WTC11 (cell line): ENCODE data around the gene MITD1. TPM values are rescaled to one million over a fixed set of nuclear protein-coding genes. Genes with fewer than 3 reads are reported as not detected.

Experiments
- ATAC-seq: fragments of 200-7000 bp; cut with Tn5 transposase; 2 replicates; pipeline ENCODE4 v1.10.0; 2021; ENCODE audit warnings: mild to moderate bottlenecking, moderate library complexity
- CTCF ChIA-PET: fragments of 300-600 bp; sonication (Branson Sonifier 250); formaldehyde crosslinking; loops from one replicate; lab custom pipeline; 2021; ENCODE audit warnings: antibody characterized with exemption; lab: Charles Lee
- POLR2A ChIA-PET: fragments of 350-600 bp; sonication (Branson Sonifier 250); formaldehyde crosslinking; loops from one replicate; lab custom pipeline; 2021; ENCODE audit warnings: antibody characterized with exemption; lab: Charles Lee
- DNase-seq: peaks from one replicate; pipeline ENCODE4 v3.0.0; 2021; ENCODE audit warnings: low spot score
- H3K27ac Mint-ChIP-seq: 2 replicates; pipeline ENCODE4 v1.8.0; 2021; ENCODE audit warnings: mixed read lengths
- H3K27me3 Mint-ChIP-seq: 2 replicates; pipeline ENCODE4 v1.8.0; 2021; ENCODE audit warnings: low read depth, mild to moderate bottlenecking, moderate library complexity, mixed read lengths
- H3K36me3 Mint-ChIP-seq: 2 replicates; pipeline ENCODE4 v1.8.0; 2021; ENCODE audit warnings: mixed read lengths
- H3K4me1 Mint-ChIP-seq: 2 replicates; pipeline ENCODE4 v1.8.0; 2022; ENCODE audit warnings: mixed read lengths
- H3K4me3 Mint-ChIP-seq: 2 replicates; pipeline ENCODE4 v1.8.0; 2021; ENCODE audit warnings: mild to moderate bottlenecking, moderate library complexity, mixed read lengths
- H3K9me3 Mint-ChIP-seq: 2 replicates; pipeline ENCODE4 v1.8.0; 2021; ENCODE audit warnings: mixed read lengths
- CREM ChIP-seq: sonication (generic); formaldehyde crosslinking; IDR thresholded peaks from 2 replicates; pipeline ENCODE4 v1.8.1; 2022; ENCODE audit warnings: mild to moderate bottlenecking, missing genetic modification reagents, moderate library complexity
- FOXK1 ChIP-seq: sonication (generic); formaldehyde crosslinking; IDR thresholded peaks from 2 replicates; pipeline ENCODE4 v1.8.0; 2022; ENCODE audit warnings: mild to moderate bottlenecking, moderate library complexity, missing genetic modification reagents
- HMGA2 ChIP-seq: fragments of 250-450 bp; sonication (Bioruptor Pico); IDR thresholded peaks from 2 replicates; pipeline ENCODE4 v1.4.0; 2021; ENCODE audit warnings: mild to moderate bottlenecking, moderate library complexity
- KAT7 ChIP-seq: sonication (generic); formaldehyde crosslinking; IDR thresholded peaks from 2 replicates; pipeline ENCODE4 v1.8.1; 2023; ENCODE audit warnings: missing genetic modification reagents, mild to moderate bottlenecking, borderline replicate concordance
- MXD4 ChIP-seq: fragments of 250-450 bp; sonication (Bioruptor Pico); IDR thresholded peaks from 2 replicates; pipeline ENCODE4 v1.8.0; 2021; ENCODE audit warnings: mild to moderate bottlenecking, moderate library complexity, borderline replicate concordance
- NFYB ChIP-seq: sonication (generic); formaldehyde crosslinking; conservative IDR thresholded peaks from 2 replicates; pipeline ENCODE4 v1.8.0; 2022; ENCODE audit warnings: low read depth, missing genetic modification reagents
- RORB ChIP-seq: fragments of 250-450 bp; sonication (Bioruptor Pico); IDR thresholded peaks from 2 replicates; pipeline ENCODE4 v1.9.0; 2021; ENCODE audit warnings: mild to moderate bottlenecking
- SMAD4 ChIP-seq: sonication (generic); formaldehyde crosslinking; IDR thresholded peaks from 2 replicates; pipeline ENCODE4 v1.8.0; 2022; ENCODE audit warnings: mild to moderate bottlenecking, missing genetic modification reagents
- ZNF121 ChIP-seq: sonication (generic); formaldehyde crosslinking; IDR thresholded peaks from 2 replicates; pipeline ENCODE4 v1.8.0; 2023; ENCODE audit warnings: missing genetic modification reagents
- ZNF423 ChIP-seq: fragments of 250-450 bp; sonication (Bioruptor Pico); IDR thresholded peaks from 2 replicates; pipeline ENCODE4 v2.1.2; 2022; ENCODE audit warnings: mild to moderate bottlenecking, moderate library complexity
- total RNA-seq: library from RNA; stranded (reverse); gene quantifications from 3 replicates; pipeline ENCODE4 v1.2.3, GENCODE V29; 2021
- TF ChIP-seq, protein P1 (sequence below): sonication (generic); formaldehyde crosslinking; IDR thresholded peaks from 2 replicates; pipeline ENCODE4 v1.8.0; 2022; ENCODE audit warnings: mild to moderate bottlenecking, missing genetic modification reagents
- TF ChIP-seq, protein P2 (sequence below): sonication (generic); formaldehyde crosslinking; IDR thresholded peaks from 2 replicates; pipeline ENCODE4 v1.8.1; 2022; ENCODE audit warnings: missing genetic modification reagents, borderline replicate concordance
- TF ChIP-seq, protein P3 (sequence below): sonication (generic); formaldehyde crosslinking; IDR thresholded peaks from 2 replicates; pipeline ENCODE4 v1.8.1; 2022; ENCODE audit warnings: low read depth, missing genetic modification reagents, borderline replicate concordance
- TF ChIP-seq, protein P4 (sequence below): sonication (generic); formaldehyde crosslinking; IDR thresholded peaks from 2 replicates; pipeline ENCODE4 v1.8.0; 2023; ENCODE audit warnings: missing genetic modification reagents
- TF ChIP-seq, protein P5 (sequence below): sonication (generic); formaldehyde crosslinking; IDR thresholded peaks from 2 replicates; pipeline ENCODE4 v1.8.0; 2023; ENCODE audit warnings: missing genetic modification reagents, mild to moderate bottlenecking, borderline replicate concordance

The MITD1 gene
- total RNA-seq, 1 experiment from 2014 or later = 33.1 TPM

DNA sequence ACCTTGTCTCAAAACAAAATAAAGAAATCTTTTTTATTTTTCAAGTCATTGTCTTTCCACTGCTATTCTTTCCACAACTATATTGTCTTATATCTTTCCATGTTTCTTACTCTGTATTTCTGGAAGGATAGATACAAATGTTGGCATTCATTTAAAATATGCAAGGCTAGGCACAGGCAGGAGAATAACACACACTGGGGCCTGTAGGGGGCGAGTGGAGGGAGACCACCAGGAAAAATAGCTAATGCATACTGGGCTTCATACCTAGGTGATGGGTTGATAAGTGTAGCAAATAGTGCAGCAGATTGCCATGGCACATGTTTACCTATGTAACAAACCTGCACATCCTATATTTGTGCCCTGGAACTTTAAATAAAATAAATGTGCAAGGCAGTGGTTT is 9.7 kb upstream of the MITD1 start (continued):
- TF ChIP-seq HMGA2 (CRISPR knock-in tag) (no peak), NFYB (no peak), SMAD4 (CRISPR knock-in tag) (no peak)
- TF ChIP-seq, protein P1, sequence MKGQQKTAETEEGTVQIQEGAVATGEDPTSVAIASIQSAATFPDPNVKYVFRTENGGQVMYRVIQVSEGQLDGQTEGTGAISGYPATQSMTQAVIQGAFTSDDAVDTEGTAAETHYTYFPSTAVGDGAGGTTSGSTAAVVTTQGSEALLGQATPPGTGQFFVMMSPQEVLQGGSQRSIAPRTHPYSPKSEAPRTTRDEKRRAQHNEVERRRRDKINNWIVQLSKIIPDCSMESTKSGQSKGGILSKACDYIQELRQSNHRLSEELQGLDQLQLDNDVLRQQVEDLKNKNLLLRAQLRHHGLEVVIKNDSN (CRISPR knock-in tag) = no peak
- TF ChIP-seq, all 79 proteins: peak for 0

DNA sequence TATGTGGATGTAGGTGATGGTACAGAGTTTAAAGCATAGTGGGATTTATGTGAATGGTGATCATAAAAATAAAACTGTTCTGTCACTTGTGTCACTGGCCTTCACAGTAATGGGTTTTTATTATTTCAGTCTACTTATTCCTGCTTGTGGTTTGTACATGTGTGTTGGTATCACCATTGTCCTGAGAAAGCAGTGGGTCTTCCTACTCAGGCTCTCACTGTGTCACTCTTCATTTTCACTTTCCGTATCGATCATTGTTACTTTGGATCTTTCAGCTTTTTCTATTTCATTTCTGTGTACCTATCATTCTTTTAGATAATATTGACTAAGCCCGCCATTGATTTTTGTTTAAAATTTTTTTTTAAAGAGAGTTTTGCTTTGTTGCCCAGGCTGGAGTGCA is 7.5 kb upstream of the MITD1 start:
- no peaks in the 10 kb centered on the region for H3K27me3 Mint-ChIP-seq
- H3K4me1 Mint-ChIP-seq = no peaks in the 10 kb centered on the region
- peaks cover 52% of the 10 kb centered on the region for H3K36me3 Mint-ChIP-seq
- ChIA-PET POLR2A (no interaction called here), CTCF (no interaction called here)
- TF ChIP-seq, protein P2, sequence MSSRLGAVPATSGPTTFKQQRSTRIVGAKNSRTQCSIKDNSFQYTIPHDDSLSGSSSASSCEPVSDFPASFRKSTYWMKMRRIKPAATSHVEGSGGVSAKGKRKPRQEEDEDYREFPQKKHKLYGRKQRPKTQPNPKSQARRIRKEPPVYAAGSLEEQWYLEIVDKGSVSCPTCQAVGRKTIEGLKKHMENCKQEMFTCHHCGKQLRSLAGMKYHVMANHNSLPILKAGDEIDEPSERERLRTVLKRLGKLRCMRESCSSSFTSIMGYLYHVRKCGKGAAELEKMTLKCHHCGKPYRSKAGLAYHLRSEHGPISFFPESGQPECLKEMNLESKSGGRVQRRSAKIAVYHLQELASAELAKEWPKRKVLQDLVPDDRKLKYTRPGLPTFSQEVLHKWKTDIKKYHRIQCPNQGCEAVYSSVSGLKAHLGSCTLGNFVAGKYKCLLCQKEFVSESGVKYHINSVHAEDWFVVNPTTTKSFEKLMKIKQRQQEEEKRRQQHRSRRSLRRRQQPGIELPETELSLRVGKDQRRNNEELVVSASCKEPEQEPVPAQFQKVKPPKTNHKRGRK = no peak
- TF ChIP-seq, protein P3, sequence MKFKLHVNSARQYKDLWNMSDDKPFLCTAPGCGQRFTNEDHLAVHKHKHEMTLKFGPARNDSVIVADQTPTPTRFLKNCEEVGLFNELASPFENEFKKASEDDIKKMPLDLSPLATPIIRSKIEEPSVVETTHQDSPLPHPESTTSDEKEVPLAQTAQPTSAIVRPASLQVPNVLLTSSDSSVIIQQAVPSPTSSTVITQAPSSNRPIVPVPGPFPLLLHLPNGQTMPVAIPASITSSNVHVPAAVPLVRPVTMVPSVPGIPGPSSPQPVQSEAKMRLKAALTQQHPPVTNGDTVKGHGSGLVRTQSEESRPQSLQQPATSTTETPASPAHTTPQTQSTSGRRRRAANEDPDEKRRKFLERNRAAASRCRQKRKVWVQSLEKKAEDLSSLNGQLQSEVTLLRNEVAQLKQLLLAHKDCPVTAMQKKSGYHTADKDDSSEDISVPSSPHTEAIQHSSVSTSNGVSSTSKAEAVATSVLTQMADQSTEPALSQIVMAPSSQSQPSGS (CRISPR knock-in tag) = no peak
- no peak for TF ChIP-seq KAT7 (CRISPR knock-in tag)
- no peak for TF ChIP-seq RORB (CRISPR knock-in tag)
- TF ChIP-seq, protein P4, sequence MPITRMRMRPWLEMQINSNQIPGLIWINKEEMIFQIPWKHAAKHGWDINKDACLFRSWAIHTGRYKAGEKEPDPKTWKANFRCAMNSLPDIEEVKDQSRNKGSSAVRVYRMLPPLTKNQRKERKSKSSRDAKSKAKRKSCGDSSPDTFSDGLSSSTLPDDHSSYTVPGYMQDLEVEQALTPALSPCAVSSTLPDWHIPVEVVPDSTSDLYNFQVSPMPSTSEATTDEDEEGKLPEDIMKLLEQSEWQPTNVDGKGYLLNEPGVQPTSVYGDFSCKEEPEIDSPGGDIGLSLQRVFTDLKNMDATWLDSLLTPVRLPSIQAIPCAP (CRISPR knock-in tag) = no peak
- TF ChIP-seq FOXK1 = no peak
- TF ChIP-seq CREM (CRISPR knock-in tag) = no peak
- TF ChIP-seq MXD4 (CRISPR knock-in tag) = no peak
- TF ChIP-seq, protein P5, sequence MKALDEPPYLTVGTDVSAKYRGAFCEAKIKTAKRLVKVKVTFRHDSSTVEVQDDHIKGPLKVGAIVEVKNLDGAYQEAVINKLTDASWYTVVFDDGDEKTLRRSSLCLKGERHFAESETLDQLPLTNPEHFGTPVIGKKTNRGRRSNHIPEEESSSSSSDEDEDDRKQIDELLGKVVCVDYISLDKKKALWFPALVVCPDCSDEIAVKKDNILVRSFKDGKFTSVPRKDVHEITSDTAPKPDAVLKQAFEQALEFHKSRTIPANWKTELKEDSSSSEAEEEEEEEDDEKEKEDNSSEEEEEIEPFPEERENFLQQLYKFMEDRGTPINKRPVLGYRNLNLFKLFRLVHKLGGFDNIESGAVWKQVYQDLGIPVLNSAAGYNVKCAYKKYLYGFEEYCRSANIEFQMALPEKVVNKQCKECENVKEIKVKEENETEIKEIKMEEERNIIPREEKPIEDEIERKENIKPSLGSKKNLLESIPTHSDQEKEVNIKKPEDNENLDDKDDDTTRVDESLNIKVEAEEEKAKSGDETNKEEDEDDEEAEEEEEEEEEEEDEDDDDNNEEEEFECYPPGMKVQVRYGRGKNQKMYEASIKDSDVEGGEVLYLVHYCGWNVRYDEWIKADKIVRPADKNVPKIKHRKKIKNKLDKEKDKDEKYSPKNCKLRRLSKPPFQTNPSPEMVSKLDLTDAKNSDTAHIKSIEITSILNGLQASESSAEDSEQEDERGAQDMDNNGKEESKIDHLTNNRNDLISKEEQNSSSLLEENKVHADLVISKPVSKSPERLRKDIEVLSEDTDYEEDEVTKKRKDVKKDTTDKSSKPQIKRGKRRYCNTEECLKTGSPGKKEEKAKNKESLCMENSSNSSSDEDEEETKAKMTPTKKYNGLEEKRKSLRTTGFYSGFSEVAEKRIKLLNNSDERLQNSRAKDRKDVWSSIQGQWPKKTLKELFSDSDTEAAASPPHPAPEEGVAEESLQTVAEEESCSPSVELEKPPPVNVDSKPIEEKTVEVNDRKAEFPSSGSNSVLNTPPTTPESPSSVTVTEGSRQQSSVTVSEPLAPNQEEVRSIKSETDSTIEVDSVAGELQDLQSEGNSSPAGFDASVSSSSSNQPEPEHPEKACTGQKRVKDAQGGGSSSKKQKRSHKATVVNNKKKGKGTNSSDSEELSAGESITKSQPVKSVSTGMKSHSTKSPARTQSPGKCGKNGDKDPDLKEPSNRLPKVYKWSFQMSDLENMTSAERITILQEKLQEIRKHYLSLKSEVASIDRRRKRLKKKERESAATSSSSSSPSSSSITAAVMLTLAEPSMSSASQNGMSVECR (CRISPR knock-in tag) = no peak
- no peak for TF ChIP-seq ZNF423 (CRISPR knock-in tag)
- H3K4me3 Mint-ChIP-seq = no peak overlapping the region
- ATAC-seq = no peak
- DNase-seq = no peak
- H3K9me3 Mint-ChIP-seq = peaks cover 12% of the 10 kb centered on the region; the same call in 1 of the 2 replicates
- H3K27ac Mint-ChIP-seq = no peak overlapping the region

DNA sequence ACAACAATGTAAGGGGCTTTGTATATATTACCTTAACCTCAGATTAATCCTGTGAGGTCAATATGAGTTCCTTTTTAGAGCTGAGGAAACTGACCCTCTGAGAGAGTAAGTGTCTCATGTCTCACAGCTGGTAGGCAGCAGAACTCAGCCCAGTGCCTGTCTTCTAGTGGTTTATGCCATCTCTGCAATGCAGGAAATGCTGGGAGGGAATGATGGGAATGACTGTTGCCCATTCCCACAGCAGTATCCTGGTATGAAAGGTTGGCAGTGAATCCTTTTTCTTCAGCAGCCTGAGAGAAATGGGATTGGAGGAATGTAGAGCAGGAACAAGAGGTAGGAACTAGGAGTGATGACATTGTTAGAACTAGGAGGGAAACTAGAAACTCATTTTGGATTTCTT is 6.2 kb upstream of the MITD1 start:
- CTCF ChIA-PET = no interaction called here
- no peak for ATAC-seq
- no peak for TF ChIP-seq ZNF121
- TF ChIP-seq, all 79 proteins: peak for 0
- peaks cover 42% of the 10 kb centered on the region for H3K36me3 Mint-ChIP-seq
- H3K27ac Mint-ChIP-seq = no peak overlapping the region
- POLR2A ChIA-PET = no interaction called here
- peaks cover 9% of the 10 kb centered on the region; the same call in 1 of the 2 replicates for H3K9me3 Mint-ChIP-seq
- DNase-seq = no peak
- no peaks in the 10 kb centered on the region for H3K27me3 Mint-ChIP-seq
- H3K4me3 Mint-ChIP-seq = no peak overlapping the region
- peaks cover 4% of the 10 kb centered on the region for H3K4me1 Mint-ChIP-seq
